Measurements from ENCODE around the gene ASCC2. TPM values are rescaled to one million over a fixed set of nuclear protein-coding genes. Genes with fewer than 3 reads are reported as not detected.

Gene ASCC2
- total and polyA plus RNA-seq, 4 donors, result 21.2 to 58.0 (median 39.6) TPM

DNA sequence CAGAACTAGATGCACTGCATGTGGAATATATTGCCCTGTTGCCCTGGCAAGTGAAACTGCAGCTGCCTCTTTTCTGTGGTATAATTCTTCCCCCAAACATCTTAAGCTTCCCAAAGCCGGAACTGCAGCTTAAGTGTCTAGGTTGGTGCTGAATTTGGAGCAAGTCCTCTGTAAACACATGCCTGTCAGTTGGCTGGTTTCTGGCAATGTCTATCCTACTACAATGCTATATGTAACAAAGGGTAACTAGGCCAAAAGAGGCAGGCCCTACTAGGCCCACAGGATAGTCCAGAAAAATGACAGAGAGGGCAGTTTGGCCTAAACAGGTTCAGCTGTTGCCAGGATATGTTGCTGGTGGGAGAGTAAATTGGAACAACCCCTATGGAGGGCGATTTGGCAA lies 27.9 kb downstream of the ASCC2 start:
- no peak overlapping the region for H3K27ac ChIP-seq (ENCODE audit: low read depth in 1 of 2, low read length in 2 of 2)
- H3K4me1 ChIP-seq (ENCODE audit: control insufficient read depth in 1 of 2, insufficient read depth in 2 of 2, low read length in 2 of 2), result no peaks in the 10 kb centered on the region
- H3K4me3 ChIP-seq (ENCODE audit: low read length in 2 of 2), result no peak overlapping the region
- peaks cover 4 to 29% of the 10 kb centered on the region in 2 donors for H3K36me3 ChIP-seq (ENCODE audit: control insufficient read depth in 1 of 2, insufficient read depth in 2 of 2, low read length in 1 of 2)
- no peaks in the 10 kb centered on the region for H3K9me3 ChIP-seq (ENCODE audit: control insufficient read depth, low read length)
- no peak for DNase-seq
- no peak for ATAC-seq (ENCODE audit: low FRiP score)
- 44% methylated on average over 2 of the region's 2 CpGs for WGBS, 2 donors
- intact Hi-C loops (cut with DNase I), result no loop called here
- no peaks in the 10 kb centered on the region for H3K27me3 ChIP-seq (ENCODE audit: control insufficient read depth in 1 of 2, insufficient read depth in 2 of 2, low read length in 1 of 2)

DNA sequence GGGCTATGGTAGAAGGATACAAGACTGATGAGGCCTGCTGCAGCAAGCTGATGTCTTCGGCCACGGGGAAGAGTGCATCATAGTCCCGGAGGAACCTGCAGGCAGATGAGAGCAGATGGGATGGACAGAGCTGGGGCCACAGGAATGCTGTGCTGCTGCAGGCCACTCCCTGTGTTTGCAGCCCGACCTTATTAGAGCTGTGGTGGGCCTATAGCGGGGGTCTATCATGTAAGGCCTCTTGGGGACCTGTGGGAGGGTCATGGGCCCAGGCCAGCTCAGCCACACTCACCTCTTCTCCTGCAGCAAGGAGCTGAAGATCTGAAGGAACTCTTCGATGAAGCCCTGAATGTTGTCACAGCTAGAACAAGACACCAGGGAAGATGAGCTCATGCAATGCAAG lies 31.9 kb downstream of the ASCC2 start:
- 90 to 91% methylated on average over 6 of the region's 6 CpGs for WGBS, 2 donors

DNA sequence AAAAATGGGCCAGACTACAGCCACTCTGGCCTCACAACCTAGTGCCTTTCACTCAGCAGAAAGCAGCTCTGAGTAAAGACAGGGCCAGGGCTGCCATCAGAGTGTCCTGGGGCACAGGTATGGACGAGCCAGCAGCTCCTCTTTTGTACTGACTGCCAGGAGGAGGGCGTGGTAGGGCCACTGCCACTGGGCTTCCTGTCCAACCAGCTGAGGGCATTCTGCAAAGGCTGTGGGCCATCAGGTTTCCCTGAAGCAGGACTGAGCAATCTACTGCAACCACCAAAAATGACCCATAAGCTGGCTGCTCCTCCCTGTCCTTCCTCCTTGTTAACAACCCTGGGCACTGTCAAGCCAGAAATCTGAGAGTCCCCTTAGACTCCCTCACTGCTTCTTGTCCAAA lies 33.1 kb downstream of the ASCC2 start:
- ATAC-seq (ENCODE audit: low FRiP score) (no peak), DNase-seq (no peak)
- H3K27ac ChIP-seq (ENCODE audit: low read depth in 1 of 2, low read length in 2 of 2), result no peak overlapping the region
- no peaks in the 10 kb centered on the region for H3K27me3 ChIP-seq (ENCODE audit: control insufficient read depth in 1 of 2, insufficient read depth in 2 of 2, low read length in 1 of 2)
- peaks cover 0 to 31% of the 10 kb centered on the region in 2 donors for H3K36me3 ChIP-seq (ENCODE audit: control insufficient read depth in 1 of 2, insufficient read depth in 2 of 2, low read length in 1 of 2)
- intact Hi-C loops (cut with DNase I), result no loop called here
- H3K9me3 ChIP-seq (ENCODE audit: control insufficient read depth, low read length), result no peaks in the 10 kb centered on the region
- no peak overlapping the region for H3K4me3 ChIP-seq (ENCODE audit: low read length in 2 of 2)
- 92 to 96% methylated on average over 2 of the region's 2 CpGs for WGBS, 2 donors
- no peaks in the 10 kb centered on the region for H3K4me1 ChIP-seq (ENCODE audit: control insufficient read depth in 1 of 2, insufficient read depth in 2 of 2, low read length in 2 of 2)

More for the DNA sequence above, 31.9 kb downstream of the ASCC2 start:
- peaks cover 0 to 28% of the 10 kb centered on the region in 2 donors for H3K36me3 ChIP-seq (ENCODE audit: control insufficient read depth in 1 of 2, insufficient read depth in 2 of 2, low read length in 1 of 2)
- no peak overlapping the region for H3K27ac ChIP-seq (ENCODE audit: low read depth in 1 of 2, low read length in 2 of 2)
- no peaks in the 10 kb centered on the region for H3K4me1 ChIP-seq (ENCODE audit: control insufficient read depth in 1 of 2, insufficient read depth in 2 of 2, low read length in 2 of 2)
- DNase-seq (no peak), ATAC-seq (ENCODE audit: low FRiP score) (no peak)
- no peak overlapping the region for H3K4me3 ChIP-seq (ENCODE audit: low read length in 2 of 2)
- intact Hi-C loops (cut with DNase I), result no loop called here
- H3K27me3 ChIP-seq (ENCODE audit: control insufficient read depth in 1 of 2, insufficient read depth in 2 of 2, low read length in 1 of 2), result no peaks in the 10 kb centered on the region
- H3K9me3 ChIP-seq (ENCODE audit: control insufficient read depth, low read length), result no peaks in the 10 kb centered on the region

DNA sequence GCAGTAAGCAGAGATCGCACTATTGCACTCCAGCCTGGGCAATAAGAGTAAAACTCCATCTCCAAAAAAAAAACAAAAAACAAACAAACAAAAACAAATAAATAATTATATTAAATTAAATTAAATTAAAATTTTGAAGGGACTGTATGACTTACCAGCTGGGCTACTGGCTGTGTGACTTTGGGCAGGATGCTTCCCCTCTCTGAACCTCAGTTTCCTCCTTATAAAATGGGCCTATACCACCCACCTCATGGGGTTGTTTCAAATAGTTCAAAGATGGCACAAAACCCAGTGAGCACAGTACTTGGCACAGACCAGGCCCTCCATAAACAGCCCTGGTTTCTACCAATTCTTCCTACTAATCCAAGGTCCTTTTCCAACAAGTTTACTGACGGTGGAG lies 34.9 kb downstream of the ASCC2 start:
- H3K4me1 ChIP-seq (ENCODE audit: control insufficient read depth in 1 of 2, insufficient read depth in 2 of 2, low read length in 2 of 2), result no peaks in the 10 kb centered on the region
- H3K27ac ChIP-seq (ENCODE audit: low read depth in 1 of 2, low read length in 2 of 2), result no peak overlapping the region
- intact Hi-C loops (cut with DNase I), result no loop called here
- no peak for DNase-seq
- no peak overlapping the region for H3K4me3 ChIP-seq (ENCODE audit: low read length in 2 of 2)
- WGBS, 2 donors, result 97 to 98% methylated on average over 2 of the region's 2 CpGs
- no peaks in the 10 kb centered on the region for H3K27me3 ChIP-seq (ENCODE audit: control insufficient read depth in 1 of 2, insufficient read depth in 2 of 2, low read length in 1 of 2)
- ATAC-seq (ENCODE audit: low FRiP score), result no peak
- peaks cover 0 to 32% of the 10 kb centered on the region in 2 donors for H3K36me3 ChIP-seq (ENCODE audit: control insufficient read depth in 1 of 2, insufficient read depth in 2 of 2, low read length in 1 of 2)
- no peaks in the 10 kb centered on the region for H3K9me3 ChIP-seq (ENCODE audit: control insufficient read depth, low read length)

DNA sequence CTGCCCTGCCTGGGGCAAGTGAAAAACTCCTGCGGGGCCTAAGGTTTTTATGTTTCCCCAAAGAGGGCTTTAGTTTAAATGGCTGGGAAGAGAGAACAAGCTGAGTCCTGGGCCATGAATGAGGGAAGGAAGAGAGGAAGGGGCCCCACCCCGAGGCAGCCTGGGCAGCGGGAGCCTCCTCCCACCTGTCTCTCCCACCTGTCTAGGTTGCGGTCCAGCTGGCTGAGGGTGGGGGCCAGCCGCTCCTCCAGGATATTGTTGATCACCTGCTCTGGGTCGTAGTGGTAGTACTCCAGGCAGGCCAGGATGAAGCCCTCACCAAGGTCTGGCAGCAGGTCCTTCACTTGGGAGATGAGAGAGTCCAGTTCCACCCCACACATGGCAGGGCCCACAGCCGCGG lies 36.3 kb downstream of the ASCC2 start:
- intact Hi-C loops (cut with DNase I), result no loop called here
- Histone ChIP-seq H3K27me3 (ENCODE audit: control insufficient read depth in 1 of 2, insufficient read depth in 2 of 2, low read length in 1 of 2) (no peaks in the 10 kb centered on the region), H3K9me3 (ENCODE audit: control insufficient read depth, low read length) (no peaks in the 10 kb centered on the region), H3K4me3 (ENCODE audit: low read length in 2 of 2) (no peak overlapping the region), H3K27ac (ENCODE audit: low read depth in 1 of 2, low read length in 2 of 2) (no peak overlapping the region), H3K36me3 (ENCODE audit: control insufficient read depth in 1 of 2, insufficient read depth in 2 of 2, low read length in 1 of 2) (peaks cover 0 to 26% of the 10 kb centered on the region in 2 donors), H3K4me1 (ENCODE audit: control insufficient read depth in 1 of 2, insufficient read depth in 2 of 2, low read length in 2 of 2) (no peaks in the 10 kb centered on the region)
- ATAC-seq (ENCODE audit: low FRiP score) (no peak), DNase-seq (no peak)
- WGBS, 2 donors, result 91 to 92% methylated on average over 8 of the region's 8 CpGs

DNA sequence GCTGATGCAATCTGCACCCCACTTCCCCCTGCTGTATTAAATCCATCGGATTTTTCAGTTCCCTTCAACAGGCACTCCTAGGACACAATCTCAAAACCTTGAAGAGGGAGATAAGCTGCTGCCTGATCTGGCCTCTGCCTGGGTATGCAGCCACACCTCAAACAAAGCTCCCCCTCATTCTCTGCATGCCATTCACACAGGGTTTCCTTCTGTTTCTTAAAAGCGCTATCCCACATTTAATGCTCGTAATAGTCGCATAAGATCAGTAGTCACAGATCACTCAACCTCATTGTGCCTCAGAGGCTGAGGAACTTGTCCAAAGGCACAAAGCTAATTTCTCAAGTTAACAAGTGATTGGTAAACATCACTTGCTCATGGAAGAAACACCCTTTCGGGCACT lies 36.9 kb downstream of the ASCC2 start:
- intact Hi-C loops (cut with DNase I), result no loop called here
- H3K27ac ChIP-seq (ENCODE audit: low read depth in 1 of 2, low read length in 2 of 2), result no peak overlapping the region
- WGBS, 2 donors, result 77 to 84% methylated on average over 5 of the region's 5 CpGs
- no peak for ATAC-seq (ENCODE audit: low FRiP score)
- DNase-seq, result no peak
- H3K36me3 ChIP-seq (ENCODE audit: control insufficient read depth in 1 of 2, insufficient read depth in 2 of 2, low read length in 1 of 2), result peaks cover 0 to 20% of the 10 kb centered on the region in 2 donors
- H3K9me3 ChIP-seq (ENCODE audit: control insufficient read depth, low read length), result no peaks in the 10 kb centered on the region
- no peak overlapping the region for H3K4me3 ChIP-seq (ENCODE audit: low read length in 2 of 2)
- H3K27me3 ChIP-seq (ENCODE audit: control insufficient read depth in 1 of 2, insufficient read depth in 2 of 2, low read length in 1 of 2), result no peaks in the 10 kb centered on the region
- no peaks in the 10 kb centered on the region for H3K4me1 ChIP-seq (ENCODE audit: control insufficient read depth in 1 of 2, insufficient read depth in 2 of 2, low read length in 2 of 2)

DNA sequence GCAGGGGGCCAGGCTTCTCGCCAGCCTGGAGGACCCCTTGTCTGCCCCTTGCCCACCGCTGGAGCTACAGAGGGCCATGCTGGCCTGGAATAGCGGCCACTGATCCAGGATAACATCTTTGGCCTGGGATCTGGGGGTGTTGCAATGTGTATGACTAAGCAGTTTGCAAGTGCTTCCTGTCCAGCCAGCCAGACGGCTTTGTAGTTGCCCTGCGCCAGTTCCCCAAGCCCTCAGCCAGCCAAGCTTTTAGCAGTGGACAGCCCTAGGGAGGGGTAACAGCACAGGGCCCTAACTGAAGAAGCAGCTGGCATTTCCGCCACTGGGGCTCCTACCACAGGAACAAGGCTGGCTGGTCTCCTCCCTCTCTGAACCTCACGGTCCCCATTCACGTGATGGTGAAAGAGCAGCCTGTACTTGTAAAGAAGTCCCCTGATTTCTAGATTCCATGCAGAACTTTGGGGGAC lies 38.8 kb downstream of the ASCC2 start:
- intact Hi-C loops (cut with DNase I), result no loop called here
- peak overlapping the region in 1 of 2 donors; percentile 31 for H3K27ac ChIP-seq (ENCODE audit: low read depth in 1 of 2, low read length in 2 of 2)

DNA sequence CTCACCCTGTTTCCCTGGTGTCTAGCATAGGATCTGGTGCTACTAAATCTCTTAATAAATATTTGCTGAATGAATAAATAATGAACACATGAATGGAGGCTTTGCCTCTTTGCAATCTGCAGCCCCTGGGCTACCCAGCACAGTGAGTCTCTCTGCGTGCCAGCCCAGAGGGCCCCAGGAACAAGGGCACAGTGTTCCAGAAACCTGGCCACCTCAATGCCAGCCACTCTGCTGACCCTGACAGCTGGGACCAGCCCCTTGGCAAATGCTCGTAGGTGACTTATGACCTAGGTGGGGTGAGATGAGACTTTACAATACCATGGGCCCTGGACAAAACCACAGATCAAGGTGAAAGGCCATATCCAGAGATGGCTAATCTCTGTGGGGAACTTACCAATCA lies 39.3 kb downstream of the ASCC2 start:
- Histone ChIP-seq H3K27ac (ENCODE audit: low read depth in 1 of 2, low read length in 2 of 2) (peak overlapping the region in 1 of 2 donors; percentile 31), H3K4me1 (ENCODE audit: control insufficient read depth in 1 of 2, insufficient read depth in 2 of 2, low read length in 2 of 2) (no peaks in the 10 kb centered on the region), H3K36me3 (ENCODE audit: control insufficient read depth in 1 of 2, insufficient read depth in 2 of 2, low read length in 1 of 2) (peaks cover 0 to 9% of the 10 kb centered on the region in 2 donors), H3K27me3 (ENCODE audit: control insufficient read depth in 1 of 2, insufficient read depth in 2 of 2, low read length in 1 of 2) (no peaks in the 10 kb centered on the region), H3K9me3 (ENCODE audit: control insufficient read depth, low read length) (no peaks in the 10 kb centered on the region), H3K4me3 (ENCODE audit: low read length in 2 of 2) (no peak overlapping the region)
- no peak for DNase-seq
- ATAC-seq (ENCODE audit: low FRiP score), result no peak
- intact Hi-C loops (cut with DNase I), result no loop called here
- WGBS, 2 donors, result 79 to 89% methylated on average over 2 of the region's 2 CpGs

More for the DNA sequence above, 38.8 kb downstream of the ASCC2 start:
- 53 to 58% methylated on average over 8 of the region's 8 CpGs for WGBS, 2 donors
- Histone ChIP-seq H3K9me3 (ENCODE audit: control insufficient read depth, low read length) (no peaks in the 10 kb centered on the region), H3K36me3 (ENCODE audit: control insufficient read depth in 1 of 2, insufficient read depth in 2 of 2, low read length in 1 of 2) (peaks cover 0 to 11% of the 10 kb centered on the region in 2 donors), H3K4me3 (ENCODE audit: low read length in 2 of 2) (no peak overlapping the region), H3K4me1 (ENCODE audit: control insufficient read depth in 1 of 2, insufficient read depth in 2 of 2, low read length in 2 of 2) (no peaks in the 10 kb centered on the region), H3K27me3 (ENCODE audit: control insufficient read depth in 1 of 2, insufficient read depth in 2 of 2, low read length in 1 of 2) (no peaks in the 10 kb centered on the region)
- ATAC-seq (ENCODE audit: low FRiP score) (peak; percentile 94), DNase-seq (peak; percentile 89 to 95)

DNA sequence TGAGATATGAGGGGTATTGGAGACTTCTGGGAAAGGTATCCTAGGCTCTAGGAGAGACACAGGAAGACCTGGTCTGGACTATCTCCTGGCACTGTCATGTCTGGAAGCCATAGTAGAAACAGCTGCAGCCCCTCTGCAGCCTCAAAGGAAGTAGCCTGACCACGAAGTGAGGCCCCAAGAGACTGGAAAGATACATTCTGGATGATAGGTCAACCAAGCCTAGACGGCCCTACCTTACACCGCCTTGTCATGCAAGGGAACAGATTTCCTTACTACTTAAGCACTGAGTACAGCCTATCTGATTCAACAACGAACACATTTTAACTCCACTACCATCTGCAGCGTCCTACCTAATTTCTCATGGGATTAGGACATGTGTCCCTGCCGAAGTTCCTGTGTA lies 39.8 kb downstream of the ASCC2 start:
- Histone ChIP-seq H3K4me1 (ENCODE audit: control insufficient read depth in 1 of 2, insufficient read depth in 2 of 2, low read length in 2 of 2) (no peaks in the 10 kb centered on the region), H3K4me3 (ENCODE audit: low read length in 2 of 2) (no peak overlapping the region), H3K36me3 (ENCODE audit: control insufficient read depth in 1 of 2, insufficient read depth in 2 of 2, low read length in 1 of 2) (peaks cover 0 to 11% of the 10 kb centered on the region in 2 donors), H3K27ac (ENCODE audit: low read depth in 1 of 2, low read length in 2 of 2) (no peak overlapping the region), H3K9me3 (ENCODE audit: control insufficient read depth, low read length) (no peaks in the 10 kb centered on the region), H3K27me3 (ENCODE audit: control insufficient read depth in 1 of 2, insufficient read depth in 2 of 2, low read length in 1 of 2) (no peaks in the 10 kb centered on the region)
- WGBS, 2 donors, result 80 to 84% methylated on average over 6 of the region's 6 CpGs
- DNase-seq, result no peak
- intact Hi-C loops (cut with DNase I), result no loop called here
- ATAC-seq (ENCODE audit: low FRiP score), result no peak
